GM19438 (cell line): Measurements from ENCODE around the gene RGR.
A peak's percentile ranks its signal among the peaks of the same experiment; 100 is the strongest.
"Not testable (repeated sequence)": the region's sequence is repeated elsewhere in the genome, so short reads cannot be mapped to it uniquely, and the experiment has no call there.

ENCODE experiments used
- ATAC-seq: cut with Tn5 transposase; IDR thresholded peaks from one replicate; pipeline ENCODE4 v1.9.1; 2021; ENCODE audit warnings: low read depth; ENCODE audit not compliant: unreplicated experiment

The RGR gene

DNA sequence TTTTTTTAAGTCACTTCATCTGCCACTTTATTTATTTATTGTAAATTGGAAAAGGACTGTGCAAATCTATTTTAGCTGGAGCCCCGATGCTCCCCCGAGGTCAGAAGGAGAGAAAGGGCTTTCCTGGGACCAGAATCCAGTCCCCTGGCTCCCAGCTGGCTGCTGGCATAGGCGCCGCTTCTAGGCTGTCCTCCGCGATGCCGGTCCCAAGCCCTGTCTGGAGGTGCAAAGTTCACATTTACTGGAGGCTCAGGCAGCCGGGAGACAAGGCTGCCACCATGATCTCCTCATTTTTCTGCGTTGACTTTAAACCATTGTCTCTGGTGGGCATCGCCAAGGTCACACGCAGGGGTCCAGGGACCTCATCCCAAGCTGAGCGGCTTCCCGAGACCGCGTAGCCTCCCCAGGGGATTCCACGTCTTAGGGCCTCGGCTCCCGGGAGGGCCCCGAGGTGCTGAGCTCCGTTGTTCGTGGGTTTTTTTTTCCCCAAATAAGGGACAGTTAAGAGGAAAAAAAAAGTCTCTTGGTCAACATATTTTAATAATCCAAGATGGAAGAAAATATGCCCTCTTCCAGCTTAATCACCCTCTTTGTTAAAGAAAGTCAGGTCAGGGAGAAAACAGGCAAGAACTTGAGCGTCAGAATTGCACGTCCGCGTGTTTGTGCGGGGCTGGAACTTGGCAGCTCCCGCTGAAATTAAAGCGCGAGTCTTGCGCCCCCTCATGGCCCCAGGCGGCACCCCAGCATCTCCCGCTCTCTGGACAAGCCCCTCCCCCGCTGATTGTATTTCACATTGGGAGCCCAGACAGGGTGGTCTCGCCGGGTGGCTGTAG is 11.9 kb downstream of the RGR start:
- peak; percentile 76 for ATAC-seq

DNA sequence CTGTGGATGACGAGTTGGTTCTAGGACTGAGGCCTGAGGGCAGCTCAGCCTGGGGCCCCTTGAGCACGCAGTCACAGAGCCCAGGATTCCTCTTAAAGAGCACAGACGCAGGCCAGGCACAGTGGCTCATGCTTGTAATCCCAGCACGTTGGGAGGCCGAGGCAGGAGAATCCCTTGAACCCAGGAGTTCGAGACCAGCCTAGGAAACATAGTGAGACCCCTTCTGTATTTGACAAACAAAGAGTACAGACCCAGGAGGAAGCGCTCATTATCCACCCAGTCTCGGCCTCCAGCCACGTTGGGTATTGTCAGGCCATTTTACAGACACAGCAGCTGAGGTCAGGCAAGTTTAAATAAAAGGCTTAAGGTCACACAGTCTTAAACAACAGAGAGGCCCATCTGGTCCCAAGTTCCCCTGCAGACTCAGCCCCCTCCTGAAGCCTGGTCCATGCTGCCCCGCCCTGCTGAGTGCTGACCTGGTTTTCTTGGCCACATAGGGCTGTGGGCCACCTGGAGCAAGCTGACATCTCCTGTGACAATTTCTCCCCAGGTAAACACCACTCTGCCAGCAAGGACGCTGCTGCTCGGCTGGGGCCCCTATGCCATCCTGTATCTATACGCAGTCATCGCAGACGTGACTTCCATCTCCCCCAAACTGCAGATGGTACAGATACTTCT is 12.6 kb downstream of the RGR start:
- no peak for ATAC-seq

DNA sequence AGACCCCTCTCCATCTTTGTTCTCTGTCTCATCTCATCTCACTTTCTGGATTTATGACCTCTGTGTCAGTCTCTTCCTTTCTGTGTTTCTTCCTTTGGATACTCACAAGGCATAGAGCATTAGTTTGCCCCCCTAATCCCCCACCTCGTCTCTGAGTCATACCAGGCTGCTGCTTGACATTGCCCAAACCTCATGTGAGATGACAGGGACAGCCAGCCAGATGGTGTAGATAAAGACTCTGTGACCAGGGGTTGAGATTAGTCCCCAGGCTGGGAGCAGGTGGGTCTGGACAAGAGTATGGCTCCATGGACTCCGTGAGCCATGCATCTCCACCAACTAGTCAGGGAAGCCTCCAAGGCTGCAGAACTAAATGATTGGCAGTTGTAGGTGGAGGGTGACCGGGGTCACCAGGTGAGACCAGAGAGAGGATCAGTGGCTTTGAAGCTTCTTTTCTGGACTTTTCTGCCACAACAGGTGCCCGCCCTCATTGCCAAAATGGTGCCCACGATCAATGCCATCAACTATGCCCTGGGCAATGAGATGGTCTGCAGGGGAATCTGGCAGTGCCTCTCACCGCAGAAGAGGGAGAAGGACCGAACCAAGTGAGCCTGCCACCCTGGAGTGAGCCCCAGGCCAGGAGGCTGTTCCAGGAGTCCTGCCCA is 13.3 kb downstream of the RGR start:
- no peak for ATAC-seq

DNA sequence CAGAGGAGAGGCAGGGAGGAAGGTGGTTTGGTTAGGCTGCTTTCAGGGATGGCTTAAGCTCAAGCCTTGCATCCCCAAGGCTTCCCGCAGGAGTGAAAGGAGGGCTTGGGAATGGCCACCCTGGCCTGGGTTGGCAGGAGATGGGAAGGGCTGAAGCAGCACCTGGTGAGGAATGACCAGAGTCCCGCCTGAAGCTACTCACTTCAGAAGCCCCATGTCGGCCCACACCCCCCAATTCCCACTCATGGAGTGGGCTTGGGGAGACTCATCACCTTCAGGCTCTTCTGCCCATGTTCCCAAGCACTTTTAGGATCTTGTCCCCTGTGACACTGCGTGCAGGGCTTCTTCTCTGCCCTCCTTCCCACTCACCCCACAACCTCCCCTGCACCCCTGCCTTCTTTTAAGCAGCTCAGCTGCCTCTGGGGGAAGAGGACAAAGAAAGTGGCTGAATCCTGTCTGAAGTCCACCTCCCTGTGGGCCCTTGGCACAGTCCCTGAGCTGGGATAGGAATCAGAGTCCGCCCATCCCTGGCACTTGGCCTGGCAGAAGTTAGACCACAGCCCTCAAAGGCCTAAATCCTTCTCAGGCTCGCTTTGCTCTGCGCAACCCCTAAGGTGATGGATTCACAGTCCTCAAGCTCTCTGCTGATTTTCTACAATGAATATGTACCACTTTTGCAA is 16.5 kb downstream of the RGR start:
- no peak for ATAC-seq

DNA sequence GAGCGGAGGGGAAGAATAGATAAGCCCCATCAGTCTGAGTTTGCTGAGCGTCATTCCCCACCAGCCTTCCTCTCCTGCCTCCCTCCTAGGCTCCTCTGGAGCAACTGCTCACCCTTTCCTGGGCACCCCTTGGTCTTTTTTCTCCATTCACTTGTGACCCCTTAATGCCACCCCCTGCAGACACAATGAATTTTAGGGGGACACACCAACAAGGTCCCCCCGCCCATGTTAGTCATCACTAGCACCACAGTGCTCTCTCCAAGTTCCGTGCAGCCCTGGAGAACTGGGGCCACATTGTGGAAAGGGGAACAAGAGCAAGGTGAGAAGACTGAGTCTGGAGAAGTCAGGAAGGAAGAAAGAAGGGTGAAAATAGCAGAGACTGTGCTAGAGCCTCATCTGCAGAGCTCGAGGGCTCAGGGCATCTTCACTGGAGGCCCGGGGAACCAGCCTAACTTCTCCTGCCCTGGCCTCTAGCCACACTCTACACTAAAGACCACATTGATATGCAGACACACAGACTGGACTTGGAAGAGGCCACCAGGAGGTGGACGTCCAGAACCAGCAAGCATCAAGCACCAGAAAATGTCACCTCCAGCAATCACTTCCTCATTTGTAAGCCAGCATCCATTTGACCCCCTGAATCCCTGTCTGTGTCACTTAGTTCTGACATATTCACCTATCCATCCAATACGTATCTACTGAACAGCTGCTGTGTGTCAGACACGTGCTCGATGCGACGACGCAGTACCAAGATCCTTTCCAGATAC is 17.5 kb downstream of the RGR start:
- no peak for ATAC-seq

DNA sequence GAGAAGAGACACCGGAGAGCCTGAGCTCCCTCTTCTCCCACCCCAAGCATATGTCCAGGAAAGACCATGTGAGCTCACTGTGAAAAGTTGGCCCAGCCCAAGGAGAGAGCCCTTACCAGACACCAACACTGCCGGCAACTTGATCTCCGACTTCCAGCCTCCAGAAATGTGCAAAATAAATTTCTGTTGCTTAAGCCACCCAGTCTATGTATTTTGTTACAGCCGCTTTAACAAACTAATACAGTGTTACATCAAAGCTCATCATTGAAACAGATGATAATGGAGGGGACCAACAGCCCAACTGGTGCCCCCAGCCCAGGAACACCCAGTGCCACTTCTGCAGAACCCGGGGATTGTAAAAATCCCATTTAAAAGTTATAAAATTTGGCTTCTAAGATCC is 18.9 kb downstream of the RGR start:
- no peak for ATAC-seq

DNA sequence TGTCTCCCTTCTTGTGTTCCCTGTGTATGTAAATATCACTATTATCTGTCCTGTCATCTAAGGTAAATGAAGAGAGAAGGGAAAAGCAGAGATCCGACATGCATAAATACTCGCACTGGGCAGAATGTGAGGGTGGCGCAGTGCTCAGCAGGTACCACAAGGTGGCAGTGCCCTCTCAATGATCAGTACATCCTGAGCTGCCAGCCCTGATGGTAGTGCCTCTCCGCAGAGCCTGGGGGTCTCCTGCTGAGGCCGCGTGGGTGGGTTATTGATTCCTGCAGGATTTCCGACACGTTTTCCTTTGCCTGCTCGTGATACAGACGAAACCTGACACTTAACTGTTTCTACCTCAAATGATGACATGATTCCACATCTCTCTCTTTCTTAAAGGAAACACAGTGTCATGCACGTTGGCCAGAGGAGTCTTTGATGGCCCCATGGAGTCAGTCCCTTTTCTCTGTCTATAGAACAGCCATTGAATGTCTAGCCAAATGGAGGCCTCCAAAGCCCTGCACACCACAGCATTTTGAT is 19.8 kb downstream of the RGR start:
- ATAC-seq, result peak; percentile 95

DNA sequence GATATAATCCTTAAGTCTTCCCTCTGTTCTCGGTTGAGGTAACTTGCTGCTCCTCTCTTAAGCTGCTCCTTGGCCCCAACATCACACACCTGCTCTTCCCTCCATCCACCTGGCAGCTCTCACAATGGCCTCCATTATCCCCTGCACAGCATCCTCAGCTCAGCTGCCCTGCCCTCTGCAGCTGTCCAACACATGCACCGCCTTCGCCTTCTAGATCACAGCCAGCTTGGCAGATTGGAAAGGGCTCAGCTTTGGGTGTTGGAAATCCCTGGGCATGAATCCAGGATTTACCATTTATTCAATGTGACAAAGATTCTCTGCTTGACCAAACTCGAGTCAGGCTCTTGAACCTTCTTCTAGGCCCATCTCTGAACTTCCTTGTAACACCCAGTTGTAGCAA is 20.6 kb downstream of the RGR start:
- no peak for ATAC-seq

DNA sequence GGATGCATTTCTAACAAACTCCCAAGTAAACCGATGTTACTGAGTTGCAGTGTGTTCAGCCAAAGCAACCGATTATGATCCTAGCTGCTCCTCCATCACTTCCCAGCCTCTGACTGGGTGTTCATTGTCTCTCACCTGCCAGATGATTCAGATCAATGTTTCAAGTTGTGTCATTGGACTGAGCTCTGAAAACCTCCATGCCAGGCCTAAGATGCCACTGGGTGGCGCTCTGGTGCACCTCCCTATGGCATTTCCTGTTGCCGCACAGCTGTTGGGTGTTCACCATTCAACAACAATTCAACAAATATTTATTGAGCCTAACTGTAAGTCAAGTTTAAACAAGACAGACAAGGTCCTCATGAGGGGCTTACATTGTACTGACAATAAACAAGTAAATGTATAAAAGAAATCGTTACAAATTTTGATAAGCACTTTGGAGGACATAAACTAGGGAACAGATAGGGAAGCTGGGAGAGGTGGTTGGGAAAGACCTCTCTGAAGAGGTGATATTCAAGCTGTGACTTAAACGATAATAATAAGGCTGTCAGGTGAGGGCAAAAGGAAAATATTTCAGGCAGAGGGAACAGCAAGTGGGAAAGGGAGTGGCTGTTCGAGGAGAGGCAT is 22.8 kb downstream of the RGR start:
- no peak for ATAC-seq

DNA sequence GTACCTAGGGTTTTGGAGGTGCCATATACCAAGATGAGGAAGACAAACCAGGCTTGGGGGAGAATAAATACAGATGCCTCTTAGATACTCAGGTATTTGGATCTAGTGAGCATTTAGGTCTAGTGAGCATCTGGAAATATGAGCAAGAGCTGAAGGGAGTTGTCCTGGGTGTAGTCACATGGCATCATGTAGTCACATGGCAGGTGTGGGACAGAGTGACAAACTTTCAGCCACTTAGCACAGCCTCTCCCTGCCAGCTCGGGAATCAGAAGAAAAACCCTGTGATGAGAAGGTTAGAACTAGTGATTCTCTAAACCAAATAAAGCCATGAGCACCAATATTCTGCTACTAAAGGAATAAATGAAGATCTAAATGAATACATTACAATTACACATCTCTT is 24.3 kb downstream of the RGR start:
- no peak for ATAC-seq

DNA sequence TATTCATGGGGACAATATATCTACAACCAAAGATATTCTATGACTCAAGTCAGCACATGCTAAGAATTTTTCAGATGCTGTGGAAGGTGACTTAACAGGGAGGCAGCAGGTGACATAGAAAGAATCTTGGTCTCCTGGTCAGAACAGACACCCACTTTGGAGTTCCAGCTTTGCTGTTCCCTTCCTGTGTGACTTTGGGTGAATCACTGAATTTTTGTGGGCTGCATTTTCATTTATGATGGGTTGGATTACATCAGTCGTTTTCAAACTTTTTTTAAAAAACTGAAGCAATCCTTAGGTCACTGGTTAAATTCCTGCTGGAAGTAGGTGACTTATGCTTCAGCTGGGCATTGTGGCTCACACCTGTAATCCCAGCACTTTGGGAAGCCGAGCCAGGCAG is 24.9 kb downstream of the RGR start:
- no peak for ATAC-seq

DNA sequence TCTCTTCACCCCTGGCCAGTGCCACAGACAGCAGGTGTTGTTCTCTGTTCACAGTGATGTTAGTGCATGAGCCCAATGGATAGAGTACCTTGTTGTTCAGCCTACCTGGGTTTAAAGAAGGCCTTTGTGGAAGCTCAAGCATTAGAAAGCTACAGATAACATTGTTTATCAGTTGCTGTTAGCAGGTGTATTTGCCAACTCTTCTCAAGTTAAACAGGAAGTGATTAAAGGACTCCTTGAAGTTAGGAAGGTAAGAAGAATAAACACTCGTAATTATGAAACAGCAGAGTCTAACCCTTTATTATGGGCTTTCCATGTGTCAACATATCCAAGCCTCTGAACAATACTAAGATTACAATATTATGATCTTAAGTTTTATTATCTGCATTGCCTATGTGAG is 25.9 kb downstream of the RGR start:
- ATAC-seq, result no peak

DNA sequence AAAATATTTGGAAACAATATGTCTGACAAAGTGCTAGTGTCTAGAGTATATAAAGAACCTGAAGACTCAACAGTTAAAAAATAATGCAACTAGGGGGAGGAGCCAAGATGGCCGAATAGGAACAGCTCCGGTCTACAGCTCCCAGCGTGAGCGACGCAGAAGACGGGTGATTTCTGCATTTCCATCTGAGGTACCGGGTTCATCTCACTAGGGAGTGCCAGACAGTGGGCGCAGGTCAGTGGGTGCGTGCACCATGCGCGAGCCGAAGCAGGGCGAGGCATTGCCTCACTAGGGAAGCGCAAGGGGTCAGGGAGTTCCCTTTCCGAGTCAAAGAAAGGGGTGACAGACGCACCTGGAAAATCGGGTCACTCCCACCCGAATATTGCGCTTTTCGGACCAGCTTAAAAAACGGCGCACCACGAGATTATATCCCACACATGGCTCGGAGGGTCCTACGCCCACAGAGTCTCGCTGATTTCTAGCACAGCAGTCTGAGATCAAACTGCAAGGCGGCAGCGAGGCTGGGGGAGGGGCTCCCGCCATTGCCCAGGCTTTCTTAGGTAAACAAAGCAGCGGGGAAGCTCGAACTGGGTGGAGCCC is 35.1 kb downstream of the RGR start:
- ATAC-seq, result not testable (repeated sequence)

DNA sequence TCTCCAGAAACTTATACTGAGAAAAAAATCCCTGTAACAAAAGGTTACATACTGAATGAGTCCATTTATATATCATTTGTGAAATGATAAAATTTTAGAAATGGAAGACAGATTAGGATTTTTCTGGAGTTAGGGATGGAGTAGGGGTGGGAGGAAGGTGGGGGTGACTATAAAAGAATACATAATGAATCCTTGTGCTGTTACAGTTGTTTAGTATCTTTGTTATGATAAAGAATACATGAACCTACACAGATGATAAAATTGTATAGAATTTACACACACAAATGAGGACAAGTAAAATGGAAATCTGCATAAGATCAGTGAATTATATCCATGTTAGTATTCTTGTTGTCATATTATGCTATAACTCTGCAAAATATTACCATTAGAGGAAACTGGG is 41.8 kb downstream of the RGR start:
- no peak for ATAC-seq

DNA sequence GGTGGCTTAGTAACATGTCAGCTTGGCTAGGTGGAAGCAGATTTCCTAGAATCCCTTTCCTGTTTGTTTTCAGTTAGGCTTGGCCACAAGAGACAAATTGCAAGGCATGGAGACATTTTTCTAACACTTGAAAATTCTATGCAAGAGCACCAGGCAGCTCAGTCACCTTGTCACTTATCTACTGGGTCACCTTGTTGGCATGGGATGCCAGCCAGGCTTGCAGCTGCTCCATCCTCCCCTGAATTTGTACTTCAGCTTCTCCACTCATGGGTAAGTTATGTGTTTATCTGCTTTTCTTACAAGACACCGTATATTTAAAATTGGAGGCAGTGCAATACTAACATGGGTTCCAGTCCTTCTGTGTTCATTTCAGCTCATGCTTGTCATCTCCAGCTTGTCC is 43.3 kb downstream of the RGR start:
- ATAC-seq, result no peak

DNA sequence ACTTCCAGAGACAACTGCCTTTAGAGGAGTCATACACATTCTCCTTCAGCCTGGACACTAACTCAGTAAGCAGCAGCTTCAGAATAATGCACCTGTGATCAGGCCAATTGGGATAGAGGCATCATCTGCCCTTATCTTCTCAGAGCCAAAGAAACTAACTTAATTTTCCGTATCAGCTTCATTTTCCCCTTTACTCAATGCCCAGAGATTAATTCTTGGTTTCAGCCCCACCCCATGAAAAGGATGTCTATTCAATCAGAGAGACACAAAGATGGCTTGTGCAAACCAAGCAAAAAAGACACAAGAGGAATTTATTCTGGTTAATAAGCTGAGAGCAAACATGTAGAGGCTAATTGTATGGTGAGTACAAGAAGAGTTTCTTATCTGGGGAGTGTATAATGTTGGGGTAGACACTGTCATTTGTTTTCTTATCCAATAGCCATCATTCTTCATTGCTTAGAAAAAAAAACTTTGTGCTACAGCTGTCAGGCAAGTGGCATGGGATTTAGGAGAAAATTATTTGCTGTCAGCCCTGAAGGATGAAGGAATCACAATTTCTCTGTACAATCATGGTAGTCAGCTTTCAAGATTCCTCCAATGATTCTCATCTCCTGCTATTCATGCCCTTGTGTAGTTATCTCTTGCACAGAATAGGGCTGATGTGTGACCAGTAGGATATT is 44.8 kb downstream of the RGR start:
- no peak for ATAC-seq

DNA sequence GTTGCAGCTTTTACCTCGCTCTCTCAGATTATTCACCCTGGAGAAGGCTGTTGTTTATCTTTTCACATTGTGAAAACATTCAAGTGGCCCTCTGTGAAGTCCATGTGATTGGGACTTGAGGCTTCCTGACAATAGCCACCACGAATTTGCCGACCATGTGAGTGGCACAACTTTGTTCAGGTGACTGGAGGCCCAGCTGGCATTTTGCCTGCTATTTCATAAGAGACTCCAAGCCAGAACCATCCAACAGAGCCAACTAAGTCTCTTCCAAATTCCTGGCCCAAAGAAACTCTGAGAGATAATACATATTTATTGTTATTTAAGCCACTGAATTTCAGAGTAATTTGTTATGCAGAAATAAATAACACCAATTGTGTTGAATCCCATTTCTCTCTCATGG is 45.4 kb downstream of the RGR start:
- ATAC-seq, result no peak

DNA sequence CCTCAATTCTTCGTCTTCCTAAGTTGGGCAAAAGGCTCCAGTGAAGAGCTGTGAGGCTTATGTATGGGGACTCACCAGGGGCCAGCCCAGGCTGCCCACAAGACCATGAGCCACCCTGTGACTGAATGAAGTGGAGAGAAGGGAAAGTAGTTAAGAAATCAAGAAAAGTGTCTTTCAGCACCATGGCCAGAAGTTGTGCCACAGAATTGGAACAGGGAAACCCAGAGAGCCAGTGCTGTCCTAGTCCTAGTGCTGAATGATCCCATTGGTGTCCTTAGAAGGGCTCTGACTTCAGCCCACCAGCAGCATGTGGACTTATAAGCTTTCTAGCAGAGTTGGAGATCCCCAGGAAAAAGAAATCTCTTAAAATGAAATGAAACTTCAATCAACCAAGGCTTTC is 46.5 kb downstream of the RGR start:
- ATAC-seq, result no peak

DNA sequence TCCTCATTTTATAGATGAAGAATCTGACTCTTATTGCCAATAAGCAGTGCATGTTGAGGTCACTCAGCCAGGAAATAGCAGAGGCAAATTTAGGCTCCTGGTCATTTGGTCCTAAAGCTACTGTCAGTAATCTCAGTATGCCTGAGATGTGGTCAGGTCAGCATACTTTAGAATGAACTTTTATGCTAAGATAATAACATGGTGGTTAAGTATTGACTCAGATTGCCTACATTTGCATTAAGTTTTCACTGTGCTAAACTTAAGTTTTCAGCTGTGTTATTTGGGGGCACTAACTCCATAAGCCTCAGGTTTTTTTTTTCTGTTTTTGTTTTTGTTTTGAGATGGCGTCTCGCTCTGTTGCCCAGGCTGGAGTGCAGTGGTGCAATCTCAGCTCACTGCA is 47.6 kb downstream of the RGR start:
- peak; percentile 59 for ATAC-seq
